B cell (primary cell): ENCODE data around the gene RRP15.

Experiments
- CTCF ChIP-seq: fragments of 200-600 bp; IDR thresholded peaks from one replicate; pipeline ENCODE4 v1.8.0; 2022; ENCODE audit warnings: antibody characterized with exemption, mild to moderate bottlenecking
- EZH2 ChIP-seq: IDR thresholded peaks from 2 replicates; pipeline ENCODE4 v1.6.1; 2012; ENCODE audit warnings: borderline replicate concordance, low read depth, mild to moderate bottlenecking, moderate library complexity, low read length; ENCODE audit not compliant: insufficient read depth, poor library complexity, severe bottlenecking

DNA sequence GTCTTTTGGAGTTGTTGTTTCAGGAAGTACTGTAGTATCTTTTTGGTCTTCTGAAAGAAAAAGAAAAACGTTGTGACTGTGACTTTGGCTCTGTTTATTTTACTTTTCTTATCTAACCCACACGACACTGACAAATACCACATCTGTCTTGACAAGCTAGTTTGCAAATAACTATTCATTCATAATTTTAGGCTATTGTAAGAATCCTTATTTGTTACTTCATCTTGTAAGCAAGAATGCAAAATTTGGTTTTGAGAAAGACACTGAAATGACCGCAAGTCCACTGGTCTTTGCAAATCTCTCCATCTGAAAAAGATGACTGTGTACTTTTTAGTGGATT lies 72.8 kb downstream of the RRP15 start:
- TF ChIP-seq CTCF = no peak
- no peak for TF ChIP-seq EZH2
